Trophoblast cell (in vitro differentiated cells and primary cell): Measurements from ENCODE around the gene TBC1D22A.
"Not testable (repeated sequence)": the region's sequence is repeated elsewhere in the genome, so short reads cannot be mapped to it uniquely, and the experiment has no call there.

Experiments
- DNase-seq, 2 donors: peaks; one replicate each; pipeline ENCODE4 v3.0.0-alpha.2; 2016
- H2AFZ ChIP-seq: 2 replicates; pipeline ENCODE4 v1.6.1; 2013; ENCODE audit warnings: low read length, moderate library complexity, mild to moderate bottlenecking; ENCODE audit not compliant: insufficient read depth, poor library complexity
- H2AK5ac ChIP-seq: 2 replicates; pipeline ENCODE4 v1.6.1; 2013; ENCODE audit warnings: mild to moderate bottlenecking, low read length
- H2BK120ac ChIP-seq: 2 replicates; pipeline ENCODE4 v1.6.1; 2013; ENCODE audit warnings: low read length, mild to moderate bottlenecking, moderate library complexity; ENCODE audit not compliant: insufficient read depth, poor library complexity
- H2BK12ac ChIP-seq: 2 replicates; pipeline ENCODE4 v1.6.1; 2013; ENCODE audit warnings: mild to moderate bottlenecking, low read length, moderate library complexity
- H2BK5ac ChIP-seq: 2 replicates; pipeline ENCODE4 v1.6.1; 2013; ENCODE audit warnings: low read length, low read depth, moderate library complexity, mild to moderate bottlenecking; ENCODE audit not compliant: poor library complexity
- H3K14ac ChIP-seq: 2 replicates; pipeline ENCODE4 v1.6.1; 2013; ENCODE audit warnings: mild to moderate bottlenecking, low read length
- H3K18ac ChIP-seq: 2 replicates; pipeline ENCODE4 v1.6.1; 2013; ENCODE audit warnings: mild to moderate bottlenecking, low read length
- H3K23ac ChIP-seq: 2 replicates; pipeline ENCODE4 v1.6.1; 2013; ENCODE audit warnings: low read length
- H3K27ac ChIP-seq: 2 replicates; pipeline ENCODE4 v1.5.1; 2013; ENCODE audit warnings: low read depth, mild to moderate bottlenecking, inconsistent platforms, low read length, moderate library complexity
- H3K27me3 ChIP-seq: 2 replicates; pipeline ENCODE4 v1.6.1; 2013; ENCODE audit warnings: inconsistent platforms, mild to moderate bottlenecking, low read length, moderate library complexity; ENCODE audit not compliant: insufficient read depth
- H3K36me3 ChIP-seq, 2 experiments: 1 replicate in 1 of 2; 2 replicates in 1 of 2; pipeline ENCODE4 v1.6.1; 2013; ENCODE audit warnings: low read length in 2 of 2, mild to moderate bottlenecking in 2 of 2, moderate library complexity in 1 of 2; ENCODE audit not compliant: insufficient read depth in 2 of 2, control insufficient read depth in 1 of 2
- H3K4ac ChIP-seq: 2 replicates; pipeline ENCODE4 v1.6.1; 2013; ENCODE audit warnings: low read depth, mild to moderate bottlenecking, low read length, moderate library complexity
- H3K4me1 ChIP-seq, 2 experiments: 1 replicate in 1 of 2; 2 replicates in 1 of 2; pipeline ENCODE4 v1.6.1; 2013; ENCODE audit warnings: low read length in 2 of 2, mild to moderate bottlenecking in 2 of 2, moderate library complexity in 1 of 2; ENCODE audit not compliant: insufficient read depth in 2 of 2, control insufficient read depth in 1 of 2
- H3K4me2 ChIP-seq: 2 replicates; pipeline ENCODE4 v1.6.1; 2013; ENCODE audit warnings: inconsistent platforms, mild to moderate bottlenecking, low read length, moderate library complexity
- H3K4me3 ChIP-seq: 2 replicates; pipeline ENCODE4 v1.5.1; 2013; ENCODE audit warnings: mild to moderate bottlenecking, low read depth, low read length, inconsistent platforms
- H3K79me1 ChIP-seq: one replicate; pipeline ENCODE4 v1.6.1; 2013; ENCODE audit warnings: low read length
- H3K79me2 ChIP-seq: 2 replicates; pipeline ENCODE4 v1.6.1; 2013; ENCODE audit warnings: low read length, mild to moderate bottlenecking; ENCODE audit not compliant: control insufficient read depth, insufficient read depth, poor library complexity
- H3K9ac ChIP-seq: 2 replicates; pipeline ENCODE4 v1.6.1; 2013; ENCODE audit warnings: mild to moderate bottlenecking, low read length
- H3K9me3 ChIP-seq: 2 replicates; pipeline ENCODE4 v1.6.1; 2013; ENCODE audit warnings: low read depth, mild to moderate bottlenecking, control low read depth, inconsistent platforms, low read length; ENCODE audit not compliant: insufficient read depth
- H4K12ac ChIP-seq: 2 replicates; pipeline ENCODE4 v1.6.1; 2013; ENCODE audit warnings: low read depth, mild to moderate bottlenecking, low read length, moderate library complexity
- H4K8ac ChIP-seq: 2 replicates; pipeline ENCODE4 v1.6.1; 2013; ENCODE audit warnings: low read depth, mild to moderate bottlenecking, low read length, moderate library complexity
- H4K91ac ChIP-seq: one replicate; pipeline ENCODE4 v1.6.1; 2013; ENCODE audit warnings: low read depth, mild to moderate bottlenecking, low read length, moderate library complexity
- WGBS: extraction: QIAGEN DNeasy Blood & Tissue Kit; methylation state at CpG from one replicate; pipeline ENCODE4 v1.1.7; 2013; ENCODE audit warnings: missing lambda C conversion rate; ENCODE audit not compliant: insufficient read length, insufficient coverage; ENCODE audit errors: extremely low coverage; 5-methylcytosine and 5-hydroxymethylcytosine counted together

TBC1D22A gene

GRCh38 chr22:46732041-46732379, 30.4 kb upstream of the TBC1D22A start:
- no peak overlapping the region for H2BK12ac ChIP-seq
- H3K14ac ChIP-seq: no peak overlapping the region
- H3K4me3 ChIP-seq: no peak overlapping the region
- H4K8ac ChIP-seq: no peak overlapping the region
- no peak overlapping the region for H2AK5ac ChIP-seq
- H3K4me2 ChIP-seq: no peak overlapping the region
- no peaks in the 10 kb centered on the region for H3K9me3 ChIP-seq
- DNase-seq: no peak
- H3K79me2 ChIP-seq: no peaks in the 10 kb centered on the region
- H2BK5ac ChIP-seq: no peak overlapping the region
- no peak overlapping the region for H2AFZ ChIP-seq
- no peaks in the 10 kb centered on the region for H3K79me1 ChIP-seq
- H4K12ac ChIP-seq: no peak overlapping the region
- no peak overlapping the region for H3K4ac ChIP-seq
- WGBS: no CpG with 5 or more reads among the region's 14 CpGs
- no peak overlapping the region for H4K91ac ChIP-seq
- peaks cover 29 to 45% of the 10 kb centered on the region in 2 experiments for H3K4me1 ChIP-seq
- H3K27ac ChIP-seq: no peak overlapping the region
- no peak overlapping the region for H3K9ac ChIP-seq
- H3K36me3 ChIP-seq: no peaks in the 10 kb centered on the region
- H3K18ac ChIP-seq: peak overlapping the region; percentile 21
- no peaks in the 10 kb centered on the region for H3K27me3 ChIP-seq
- no peak overlapping the region for H3K23ac ChIP-seq
- no peak overlapping the region for H2BK120ac ChIP-seq

- Histone ChIP-seq H2AK5ac (no peak overlapping the region), H3K9me3 (no peaks in the 10 kb centered on the region), H3K14ac (no peak overlapping the region), H3K18ac (no peak overlapping the region), H3K4ac (no peak overlapping the region), H4K12ac (no peak overlapping the region), H4K8ac (no peak overlapping the region), H3K4me3 (no peak overlapping the region), H3K9ac (no peak overlapping the region), H3K27me3 (no peaks in the 10 kb centered on the region), H3K79me2 (peaks cover under 1% of the 10 kb centered on the region), H2AFZ (no peak overlapping the region), H2BK120ac (no peak overlapping the region), H3K27ac (no peak overlapping the region), H3K79me1 (peaks cover 2% of the 10 kb centered on the region), H3K4me2 (no peak overlapping the region), H2BK12ac (no peak overlapping the region), H2BK5ac (no peak overlapping the region), H3K23ac (no peak overlapping the region), H3K36me3 (no peaks in the 10 kb centered on the region), H3K4me1 (peaks cover 29 to 45% of the 10 kb centered on the region in 2 experiments), H4K91ac (no peak overlapping the region)
- no peak for DNase-seq
- no CpG with 5 or more reads among the region's 7 CpGs for WGBS
These were observed 29.9 kb upstream of the TBC1D22A start for GRCh38 chr22:46732513-46732912.

- not testable (repeated sequence) for H4K8ac ChIP-seq, DNase-seq, H3K79me1 ChIP-seq, H3K9ac ChIP-seq, H2BK5ac ChIP-seq, H3K27me3 ChIP-seq, H3K14ac ChIP-seq, H3K4me3 ChIP-seq, H2BK120ac ChIP-seq, H3K79me2 ChIP-seq, H4K12ac ChIP-seq, H3K27ac ChIP-seq, H2AFZ ChIP-seq, H3K4ac ChIP-seq, H3K23ac ChIP-seq, H2AK5ac ChIP-seq, H3K4me2 ChIP-seq, H4K91ac ChIP-seq, H3K36me3 ChIP-seq, H2BK12ac ChIP-seq, H3K9me3 ChIP-seq, H3K18ac ChIP-seq
- no CpG with 5 or more reads among the region's 12 CpGs for WGBS
- peaks cover 29 to 38% of the 10 kb centered on the region in 2 experiments for H3K4me1 ChIP-seq
These were observed 28.2 kb upstream of the TBC1D22A start for GRCh38 chr22:46734213-46734722.

- H3K14ac ChIP-seq: no peak overlapping the region
- H2BK12ac ChIP-seq: no peak overlapping the region
- DNase-seq: peak in 1 of 2 donors; percentile 18
- H3K23ac ChIP-seq: no peak overlapping the region
- no peak overlapping the region for H4K12ac ChIP-seq
- no peak overlapping the region for H3K9ac ChIP-seq
- H3K18ac ChIP-seq: no peak overlapping the region
- H2AFZ ChIP-seq: no peak overlapping the region
- H4K91ac ChIP-seq: no peak overlapping the region
- WGBS: no CpG with 5 or more reads among the region's 12 CpGs
- no peaks in the 10 kb centered on the region for H3K27me3 ChIP-seq
- H3K79me1 ChIP-seq: peaks cover 8% of the 10 kb centered on the region
- H3K27ac ChIP-seq: no peak overlapping the region
- H3K4me2 ChIP-seq: no peak overlapping the region
- H3K36me3 ChIP-seq: no peaks in the 10 kb centered on the region
- no peaks in the 10 kb centered on the region for H3K9me3 ChIP-seq
- H3K4me3 ChIP-seq: no peak overlapping the region
- H3K4me1 ChIP-seq: peaks cover 29 to 38% of the 10 kb centered on the region in 2 experiments
- H4K8ac ChIP-seq: no peak overlapping the region
- no peak overlapping the region for H2BK5ac ChIP-seq
- no peak overlapping the region for H2AK5ac ChIP-seq
- peaks cover 4% of the 10 kb centered on the region for H3K79me2 ChIP-seq
- no peak overlapping the region for H2BK120ac ChIP-seq
- H3K4ac ChIP-seq: no peak overlapping the region
These were observed 27.5 kb upstream of the TBC1D22A start for GRCh38 chr22:46734830-46735453.
